HG03135 (cell line): ENCODE results near the gene GPR83.
"Not testable (repeated sequence)": the region's sequence is repeated elsewhere in the genome, so short reads cannot be mapped to it uniquely, and the experiment has no call there.

Source experiments
- ATAC-seq: cut with Tn5 transposase; IDR thresholded peaks from one replicate; pipeline ENCODE4 v1.9.1; 2021; ENCODE audit warnings: mild to moderate bottlenecking, moderate library complexity; ENCODE audit not compliant: unreplicated experiment

GPR83 gene

GRCh38 chr11:94400839-94401772, at the start of gene GPR83:
GPR83 (minus strand) TSS chr11:94401419; CDS start chr11:94401247, 172 bp downstream.
- no peak for ATAC-seq

DNA sequence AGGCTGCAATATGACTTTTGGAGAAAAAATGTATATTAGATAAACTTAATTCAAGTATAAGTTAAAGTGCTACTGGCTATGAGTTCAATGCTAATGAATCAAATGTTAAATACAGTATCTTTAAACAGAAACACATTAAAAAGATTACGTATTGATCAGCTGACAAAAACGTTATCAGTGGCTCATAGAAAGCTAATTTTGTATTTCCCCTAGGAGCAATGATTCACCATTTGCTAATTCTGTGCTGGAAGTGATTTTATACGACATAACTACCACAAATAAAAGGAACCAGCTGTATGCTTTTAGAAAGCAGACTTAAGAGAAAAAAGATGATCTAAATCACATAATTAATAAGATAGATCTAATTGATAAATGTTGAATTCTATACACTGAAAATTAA, 48.8 kb upstream of the GPR83 start:
- no peak for ATAC-seq

- ATAC-seq = no peak
Measured at GRCh38 chr11:94449437-94449836, 48.2 kb upstream of the GPR83 start.

- ATAC-seq = no peak
Measured at GRCh38 chr11:94449029-94449428, 47.8 kb upstream of the GPR83 start.

- ATAC-seq = no peak
Measured at GRCh38 chr11:94447149-94447548, 45.9 kb upstream of the GPR83 start.

DNA sequence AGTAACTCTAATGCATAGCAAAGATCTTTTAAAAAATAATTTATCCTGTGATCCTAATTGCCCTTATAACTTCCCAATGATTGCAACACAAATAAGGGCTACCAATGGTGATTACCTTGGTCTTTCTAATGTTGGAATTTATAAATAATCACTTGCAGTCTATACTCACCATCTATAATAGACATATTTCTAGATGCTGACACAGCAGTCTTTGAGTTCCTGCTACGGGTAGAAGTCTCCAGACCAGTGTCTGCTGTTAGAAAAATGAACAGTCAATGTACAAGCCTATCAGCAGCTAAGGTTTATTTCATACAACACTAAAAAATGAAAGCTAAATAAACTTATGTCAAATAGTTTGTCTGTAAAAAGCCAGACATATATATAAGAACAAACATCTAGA, 44.4 kb upstream of the GPR83 start:
- no peak for ATAC-seq

- ATAC-seq = no peak
Measured at GRCh38 chr11:94433049-94433448, 31.8 kb upstream of the GPR83 start.

- no peak for ATAC-seq
Measured at GRCh38 chr11:94424662-94425061, 23.4 kb upstream of the GPR83 start.

DNA sequence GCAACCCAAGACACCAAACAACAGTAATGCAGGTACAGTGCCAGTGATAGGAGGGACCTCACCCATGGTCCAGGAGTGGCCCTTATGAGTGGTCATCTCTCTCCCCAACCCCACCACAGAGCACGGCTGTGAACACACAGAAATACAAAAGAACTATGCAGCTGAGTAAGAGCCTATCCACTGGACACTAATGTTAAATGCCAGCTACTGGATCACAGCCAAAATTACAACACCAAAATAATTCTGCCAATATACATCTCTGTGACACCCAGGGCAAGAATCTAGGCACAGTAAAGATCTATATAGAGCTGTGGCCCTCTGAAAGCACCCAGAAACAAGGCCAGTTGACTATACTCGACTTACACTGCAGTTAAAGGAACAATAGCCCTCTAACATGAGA, 22.8 kb upstream of the GPR83 start:
- no peak for ATAC-seq

- no peak for ATAC-seq
Measured at GRCh38 chr11:94423507-94423906, 22.3 kb upstream of the GPR83 start.

GRCh38 chr11:94418123-94418765, 17.0 kb upstream of the GPR83 start:
- ATAC-seq = no peak

DNA sequence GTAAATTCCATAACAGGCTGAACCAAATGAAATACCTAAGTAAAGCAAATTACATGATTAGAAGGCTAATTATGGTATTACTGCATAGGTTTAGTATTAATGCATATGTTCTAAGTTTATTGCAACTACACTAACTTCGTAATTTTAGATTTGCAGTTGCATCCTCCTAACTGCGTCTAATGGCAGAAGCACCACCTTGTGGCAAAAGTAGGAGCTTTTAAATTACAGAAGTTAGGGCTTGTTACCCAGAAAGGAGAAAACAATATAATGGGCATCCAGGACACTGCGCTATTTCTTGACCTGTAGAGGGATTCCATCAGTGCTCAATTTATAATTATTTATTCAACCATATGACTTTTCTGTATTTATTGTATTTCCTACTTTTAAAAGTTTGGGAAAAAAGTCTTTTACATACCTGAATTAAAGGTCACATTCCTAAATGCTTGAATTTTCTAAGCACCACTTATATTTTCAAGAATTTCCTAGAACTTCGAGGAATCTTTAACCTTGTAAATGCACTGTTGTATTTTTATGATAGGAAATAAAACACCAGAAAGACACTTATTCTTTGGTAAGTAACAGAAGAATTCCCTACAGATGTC, 16.3 kb upstream of the GPR83 start:
- no peak for ATAC-seq

GRCh38 chr11:94405062-94405833, 4.0 kb upstream of the GPR83 start:
- ATAC-seq = no peak

- no peak for ATAC-seq
Measured at GRCh38 chr11:94402355-94402754, 1.1 kb upstream of the GPR83 start.

- ATAC-seq = no peak
Measured at GRCh38 chr11:94401773-94402265, 600 bp upstream of the GPR83 start.

DNA sequence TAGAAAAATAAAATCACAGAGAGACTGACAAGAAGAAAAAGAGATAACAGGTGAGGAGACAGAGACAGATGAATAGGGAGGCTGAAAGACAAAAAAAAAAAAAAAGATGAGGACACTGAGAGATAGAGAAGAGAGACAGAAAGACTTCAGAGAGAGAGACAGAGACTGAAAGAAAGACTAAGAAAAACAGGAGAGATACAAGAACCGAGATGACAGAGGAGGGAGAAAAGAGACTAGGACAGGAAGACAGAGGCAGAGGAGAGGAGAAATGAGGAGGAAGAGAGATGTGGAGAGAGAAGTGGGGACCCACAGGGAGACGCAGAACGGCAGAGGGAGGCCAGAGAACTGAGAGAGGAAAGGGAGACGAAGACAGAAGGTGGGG, 771 bp downstream of the GPR83 start:
- no peak for ATAC-seq

DNA sequence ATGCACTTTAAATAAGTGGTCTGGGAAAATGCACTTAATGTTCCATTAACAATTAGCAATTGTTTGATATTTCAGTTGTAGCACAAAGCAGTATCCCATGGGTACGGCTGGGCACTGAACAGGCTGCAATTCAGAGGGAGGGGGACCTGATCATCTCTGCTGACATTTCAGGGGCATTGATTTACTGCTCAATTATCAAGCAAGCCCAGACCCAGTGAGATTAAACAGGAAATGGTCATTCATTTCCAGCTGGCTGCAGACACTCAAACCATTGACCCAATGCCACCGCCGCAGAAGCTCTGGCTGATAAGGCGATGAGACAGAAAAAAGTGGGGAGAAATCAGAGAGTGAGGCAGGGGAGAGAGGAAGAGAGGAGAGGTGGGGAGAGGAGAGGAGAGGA, 1.2 kb downstream of the GPR83 start:
- ATAC-seq = no peak

- no peak for ATAC-seq
Measured at GRCh38 chr11:94398101-94398500, 3.1 kb downstream of the GPR83 start.

- ATAC-seq = no peak
Measured at GRCh38 chr11:94396282-94396681, 4.9 kb downstream of the GPR83 start.

- ATAC-seq = not testable (repeated sequence)
Measured at GRCh38 chr11:94391937-94392336, 9.3 kb downstream of the GPR83 start.

- ATAC-seq = no peak
Measured at GRCh38 chr11:94379613-94380012, 21.6 kb downstream of the GPR83 start.
